Ishikawa (cell line): Measurements from ENCODE around the gene GRAMD1A.

ENCODE experiments used
- CEBPB ChIP-seq: IDR thresholded peaks from 2 replicates; pipeline ENCODE4 v1.6.1; 2012
- CREB1 ChIP-seq: IDR thresholded peaks from 2 replicates; pipeline ENCODE4 v1.6.1; 2012; ENCODE audit warnings: low read depth
- EP300 ChIP-seq: IDR thresholded peaks from 2 replicates; pipeline ENCODE4 v1.6.1; 2012; ENCODE audit warnings: borderline replicate concordance
- MAX ChIP-seq: IDR thresholded peaks from 2 replicates; pipeline ENCODE4 v1.6.1; 2012
- NFIC ChIP-seq: IDR thresholded peaks from 2 replicates; pipeline ENCODE4 v1.6.1; 2012
- RAD21 ChIP-seq: IDR thresholded peaks from 2 replicates; pipeline ENCODE4 v1.6.1; 2012; ENCODE audit warnings: low read depth
- REST ChIP-seq: IDR thresholded peaks from 2 replicates; pipeline ENCODE4 v1.6.1; 2012; ENCODE audit warnings: low read depth, mild to moderate bottlenecking
- TAF1 ChIP-seq: IDR thresholded peaks from 2 replicates; pipeline ENCODE4 v1.6.1; 2012; ENCODE audit warnings: low read depth, mild to moderate bottlenecking
- TCF12 ChIP-seq: IDR thresholded peaks from 2 replicates; pipeline ENCODE4 v1.6.1; 2012; ENCODE audit warnings: low read depth
- USF1 ChIP-seq: IDR thresholded peaks from 2 replicates; pipeline ENCODE4 v1.6.1; 2012
- YY1 ChIP-seq: IDR thresholded peaks from 2 replicates; pipeline ENCODE4 v1.6.1; 2012; ENCODE audit warnings: low read depth
- ZBTB7A ChIP-seq: IDR thresholded peaks from 2 replicates; pipeline ENCODE4 v1.6.1; 2012; ENCODE audit warnings: low read depth

- TF ChIP-seq REST (no peak), YY1 (no peak), RAD21 (peak; percentile 56), ZBTB7A (no peak), EP300 (no peak), NFIC (no peak), TAF1 (no peak), MAX (no peak), TCF12 (no peak), CEBPB (no peak), USF1 (no peak), CREB1 (no peak)
Measured at GRCh38 chr19:35055715-35056179, 55.6 kb downstream of the GRAMD1A start.
